Spleen (tissue), 11 donors: ENCODE data around the gene CPNE8. TPM values are rescaled to one million over a fixed set of nuclear protein-coding genes. Genes with fewer than 3 reads are reported as not detected.

Experiments
- DNase-seq: peaks from one replicate; pipeline ENCODE4 v3.0.0-alpha.2; 2020
- H3K27ac ChIP-seq, 8 donors: fragments of 200-600 bp; sonication (generic) in 7 of 8; 1 replicate in 4 of 8; 2 replicates in 4 of 8; pipeline versions ENCODE4 v1.5.0 to v1.8.0; 2016 to 2021; ENCODE audit warnings: inconsistent platforms in 4 of 8, mild to moderate bottlenecking in 4 of 8, moderate library complexity in 1 of 8
- H3K27me3 ChIP-seq, 7 donors: fragments of 200-600 bp; sonication (generic) in 6 of 7; replicated peaks in 1 of 7; 1 replicate in 4 of 7; 2 replicates in 3 of 7; pipeline versions ENCODE4 v1.5.0 to v1.8.0; 2016 to 2021; ENCODE audit warnings: inconsistent platforms in 3 of 7, mild to moderate bottlenecking in 1 of 7
- H3K36me3 ChIP-seq, 6 donors: fragments of 200-600 bp; sonication (generic) in 5 of 6; 1 replicate in 4 of 6; 2 replicates in 2 of 6; pipeline versions ENCODE4 v1.5.0 to v1.8.0; 2016 to 2021; ENCODE audit warnings: inconsistent platforms in 2 of 6
- H3K4me1 ChIP-seq, 6 donors: fragments of 200-600 bp; sonication (generic) in 5 of 6; 1 replicate in 3 of 6; 2 replicates in 3 of 6; pipeline versions ENCODE4 v1.5.0 to v1.8.0; 2016 to 2021; ENCODE audit warnings: inconsistent platforms in 3 of 6
- H3K4me3 ChIP-seq, 8 donors: fragments of 200-600 bp; sonication (generic) in 7 of 8; 1 replicate in 4 of 8; 2 replicates in 4 of 8; pipeline versions ENCODE4 v1.5.0 to v1.8.0; 2016 to 2021; ENCODE audit warnings: inconsistent platforms in 4 of 8, mild to moderate bottlenecking in 4 of 8, moderate library complexity in 2 of 8
- H3K9me3 ChIP-seq, 8 donors: fragments of 200-600 bp; sonication (generic) in 7 of 8; 1 replicate in 4 of 8; 2 replicates in 4 of 8; pipeline versions ENCODE4 v1.5.0 to v1.8.0; 2016 to 2021; ENCODE audit warnings: inconsistent platforms in 4 of 8
- CTCF ChIP-seq, 11 experiments: fragments of 200-600 bp in 7 of 11; fragments of 450-650 bp in 4 of 11; sonication (generic) in 4 of 11; IDR thresholded peaks in 8 of 11; conservative IDR thresholded peaks in 3 of 11; 1 replicate in 7 of 11; 2 replicates in 4 of 11; pipeline versions ENCODE4 v1.4.0 to v1.8.0; 2016 to 2021; ENCODE audit warnings: antibody characterized with exemption in 11 of 11, inconsistent platforms in 4 of 11, mild to moderate bottlenecking in 1 of 11
- POLR2A ChIP-seq, 3 donors: fragments of 450-650 bp; IDR thresholded peaks; one replicate each; pipeline ENCODE4 v1.5.1; 2017; ENCODE audit warnings: antibody characterized with exemption in 3 of 3, mild to moderate bottlenecking in 1 of 3
- POLR2AphosphoS5 ChIP-seq, 3 donors: sonication (generic); formaldehyde crosslinking; IDR thresholded peaks; one replicate each; pipeline ENCODE4 v1.5.1; 2017; ENCODE audit warnings: antibody characterized with exemption in 3 of 3
- WGBS, 5 donors: extraction: QIAGEN DNeasy Blood & Tissue Kit in 3 of 5; methylation state at CpG; one replicate each; pipeline versions ENCODE4 v1.1.5 to v1.1.7; 2013 to 2018; 5-methylcytosine and 5-hydroxymethylcytosine counted together
- intact Hi-C: fragments of 100-400 bp; cut with DNase I; formaldehyde crosslinking; loops from one replicate; pipeline ENCODE4 v1.15.0; 2023; ENCODE audit warnings: low total_unique reads
- polyA plus RNA-seq, 3 donors: library from polyadenylated mRNA; stranded (reverse); fragments of 200-250 nt; gene quantifications; one replicate each; pipeline ENCODE4 v1.2.1, GENCODE V29; 2013
- total RNA-seq, 7 donors: library from RNA; depleted of rRNA in 3 of 7; stranded (reverse); fragments of >200 nt in 3 of 7; fragmentation: NEBNext Ultra II Directional in 4 of 7; extraction: Animal tissue kit (Norgen Biotek cat#: 25700) in 4 of 7; gene quantifications; one replicate each; pipeline versions ENCODE4 v1.1.0 to v1.2.1, GENCODE V29; 2016 to 2021
- donor health status: healthy with polysubstance abuse.
- donor health status: DM: no; HTN: no; CAD: no; lungs with moderate emphysema.
- donor health status: DM: no; HTN: no; CAD: no.
- donor health status: Bipolar disorder and iron deficiency.
- donor health status: healthy.
- donor health status: DM: no; HTN: no; CAD: no.
- donor health status: DM: yes; HTN: yes; CAD: no.

Gene CPNE8
- total and polyA plus RNA-seq, 10 donors, result 5.4 to 42.4 (median 30.2) TPM

- no peaks in the 10 kb centered on the region for H3K4me1 ChIP-seq
- H3K27ac ChIP-seq, result no peak overlapping the region
- H3K36me3 ChIP-seq, result peaks cover 0 to 18% (median 0%) of the 10 kb centered on the region in 6 donors
- DNase-seq, result no peak
- H3K4me3 ChIP-seq, result no peak overlapping the region
- peaks cover 0 to 6% (median 0%) of the 10 kb centered on the region in 8 donors for H3K9me3 ChIP-seq
- intact Hi-C loops, result no loop called here
- H3K27me3 ChIP-seq, result no peaks in the 10 kb centered on the region
- no peak for TF ChIP-seq POLR2AphosphoS5 (IDR thresholded peaks at IDR 0.05)
- TF ChIP-seq CTCF (IDR thresholded peaks at IDR 0.05 in 8 of 11, conservative IDR thresholded peaks at IDR 0.05 in 3 of 11), result no peak
- TF ChIP-seq POLR2A (IDR thresholded peaks at IDR 0.05), result no peak
- WGBS, 5 donors, result 93 to 98% (median 95%) methylated on average over 1 of the region's 1 CpG
Observed at GRCh38 chr12:38697289-38697688, 208.1 kb downstream of the CPNE8 start.

GRCh38 chr12:38695057-38695456 lies 210.3 kb downstream of the CPNE8 start:
- H3K27ac ChIP-seq, result no peak overlapping the region
- intact Hi-C loops, result no loop called here
- H3K36me3 ChIP-seq, result peaks cover 0 to 10% (median 0%) of the 10 kb centered on the region in 6 donors
- peaks cover 0 to 4% (median 0%) of the 10 kb centered on the region in 8 donors for H3K9me3 ChIP-seq
- WGBS, 5 donors, result 87 to 91% (median 90%) methylated on average over 3 of the region's 3 CpGs
- H3K27me3 ChIP-seq, result no peaks in the 10 kb centered on the region
- no peaks in the 10 kb centered on the region for H3K4me1 ChIP-seq
- no peak overlapping the region for H3K4me3 ChIP-seq
- TF ChIP-seq POLR2AphosphoS5 (IDR thresholded peaks at IDR 0.05) (no peak), POLR2A (IDR thresholded peaks at IDR 0.05) (no peak), CTCF (IDR thresholded peaks at IDR 0.05 in 8 of 11, conservative IDR thresholded peaks at IDR 0.05 in 3 of 11) (no peak)
- no peak for DNase-seq

- Histone ChIP-seq H3K36me3 (peaks cover 0 to 17% (median 2%) of the 10 kb centered on the region in 6 donors), H3K4me3 (no peak overlapping the region), H3K9me3 (peaks cover 0 to 6% (median 0%) of the 10 kb centered on the region in 8 donors), H3K4me1 (no peaks in the 10 kb centered on the region), H3K27ac (no peak overlapping the region), H3K27me3 (no peaks in the 10 kb centered on the region)
- TF ChIP-seq POLR2AphosphoS5 (IDR thresholded peaks at IDR 0.05) (no peak), CTCF (IDR thresholded peaks at IDR 0.05 in 8 of 11, conservative IDR thresholded peaks at IDR 0.05 in 3 of 11) (no peak), POLR2A (IDR thresholded peaks at IDR 0.05) (no peak)
- intact Hi-C loops, result no loop called here
- WGBS, 5 donors, result 57 to 79% (median 63%) methylated on average over 2 of the region's 2 CpGs
- DNase-seq, result no peak
Observed at GRCh38 chr12:38691164-38691563, 214.2 kb downstream of the CPNE8 start.

- Histone ChIP-seq H3K4me1 (no peaks in the 10 kb centered on the region), H3K27ac (no peak overlapping the region), H3K36me3 (peaks cover 0 to 17% (median 2%) of the 10 kb centered on the region in 6 donors), H3K27me3 (no peaks in the 10 kb centered on the region), H3K4me3 (no peak overlapping the region), H3K9me3 (peaks cover 0 to 6% (median 0%) of the 10 kb centered on the region in 8 donors)
- DNase-seq, result no peak
- TF ChIP-seq POLR2A (IDR thresholded peaks at IDR 0.05), result no peak
- no peak for TF ChIP-seq POLR2AphosphoS5 (IDR thresholded peaks at IDR 0.05)
- no peak for TF ChIP-seq CTCF (IDR thresholded peaks at IDR 0.05 in 8 of 11, conservative IDR thresholded peaks at IDR 0.05 in 3 of 11)
- intact Hi-C loops, result no loop called here
Observed at GRCh38 chr12:38690646-38691045, 214.7 kb downstream of the CPNE8 start.
